ENCODE data around the gene AIM2.

DNA sequence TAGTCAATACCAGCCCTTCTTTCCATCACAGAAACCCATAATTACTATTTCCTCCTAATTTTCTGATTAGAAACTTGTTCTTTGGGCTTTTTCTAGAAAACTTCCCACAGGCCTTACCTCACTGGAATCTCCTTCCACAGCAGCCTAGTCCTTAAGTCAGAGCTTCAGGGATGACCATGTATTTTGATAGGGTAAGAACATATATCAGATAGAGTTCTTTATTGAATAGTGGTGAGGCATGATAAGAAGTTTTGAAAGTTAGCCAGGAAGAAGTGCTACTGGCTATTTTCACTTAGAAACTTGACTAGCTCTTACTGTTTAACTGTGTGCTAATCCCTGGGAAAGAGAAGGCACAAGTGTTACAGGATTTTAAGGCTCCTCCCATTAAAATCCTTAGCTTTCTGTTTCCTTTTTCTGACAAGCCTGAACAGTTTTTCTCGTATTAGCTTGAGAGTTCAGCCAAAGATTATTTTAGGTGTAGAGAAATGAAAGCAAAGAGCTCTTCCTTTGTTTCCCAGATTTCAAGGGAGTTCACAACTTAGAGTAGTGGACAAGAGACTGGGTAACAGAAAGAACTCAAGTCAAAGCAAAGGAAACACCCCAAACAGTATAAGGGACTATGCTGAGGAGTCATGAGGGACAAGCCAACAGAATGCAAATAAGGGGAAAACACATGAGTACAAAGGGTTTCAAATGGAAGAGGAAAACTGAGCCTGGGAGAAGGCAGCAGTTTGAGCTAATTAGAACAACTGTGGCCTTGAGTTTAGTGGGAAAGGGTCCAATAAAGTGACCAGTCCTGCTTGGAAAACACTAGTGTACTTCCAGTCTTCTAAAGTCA lies 37.2 kb upstream of the AIM2 start:
- TF ChIP-seq, protein P1, sequence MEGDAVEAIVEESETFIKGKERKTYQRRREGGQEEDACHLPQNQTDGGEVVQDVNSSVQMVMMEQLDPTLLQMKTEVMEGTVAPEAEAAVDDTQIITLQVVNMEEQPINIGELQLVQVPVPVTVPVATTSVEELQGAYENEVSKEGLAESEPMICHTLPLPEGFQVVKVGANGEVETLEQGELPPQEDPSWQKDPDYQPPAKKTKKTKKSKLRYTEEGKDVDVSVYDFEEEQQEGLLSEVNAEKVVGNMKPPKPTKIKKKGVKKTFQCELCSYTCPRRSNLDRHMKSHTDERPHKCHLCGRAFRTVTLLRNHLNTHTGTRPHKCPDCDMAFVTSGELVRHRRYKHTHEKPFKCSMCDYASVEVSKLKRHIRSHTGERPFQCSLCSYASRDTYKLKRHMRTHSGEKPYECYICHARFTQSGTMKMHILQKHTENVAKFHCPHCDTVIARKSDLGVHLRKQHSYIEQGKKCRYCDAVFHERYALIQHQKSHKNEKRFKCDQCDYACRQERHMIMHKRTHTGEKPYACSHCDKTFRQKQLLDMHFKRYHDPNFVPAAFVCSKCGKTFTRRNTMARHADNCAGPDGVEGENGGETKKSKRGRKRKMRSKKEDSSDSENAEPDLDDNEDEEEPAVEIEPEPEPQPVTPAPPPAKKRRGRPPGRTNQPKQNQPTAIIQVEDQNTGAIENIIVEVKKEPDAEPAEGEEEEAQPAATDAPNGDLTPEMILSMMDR (IDR thresholded peaks at IDR 0.05; ENCODE audit: low read length) = no peak
- no peak for TF ChIP-seq EZH2 (IDR thresholded peaks at IDR 0.05; ENCODE audit: borderline replicate concordance, low read length)

Measured in OCI-LY1 (cell line).